SH-SY5Y (cell line): ENCODE results near the gene HOXB6.

Experiments
- GATA2 ChIP-seq: IDR thresholded peaks from 2 replicates; pipeline ENCODE4 v1.6.1; 2011; ENCODE audit warnings: mild to moderate bottlenecking, low read depth, low read length
- GATA3 ChIP-seq: IDR thresholded peaks from 2 replicates; pipeline ENCODE4 v1.6.1; 2011; ENCODE audit warnings: low read depth, mild to moderate bottlenecking, low read length, moderate library complexity

GRCh38 chr17:48556229-48556575, 48.6 kb downstream of the HOXB6 start:
- no peak for TF ChIP-seq GATA2
- TF ChIP-seq GATA3, result no peak
